HG03520 (cell line): ENCODE measurements around the gene ARHGAP25.

Experiments used
- ATAC-seq: cut with Tn5 transposase; IDR thresholded peaks from one replicate; pipeline ENCODE4 v1.9.1; 2021; ENCODE audit warnings: mild to moderate bottlenecking, moderate library complexity; ENCODE audit not compliant: unreplicated experiment

The ARHGAP25 gene

GRCh38 chr2:68857202-68857845, 122.7 kb downstream of the ARHGAP25 start:
- no peak for ATAC-seq

- ATAC-seq, result no peak
These were observed 123.3 kb downstream of the ARHGAP25 start for GRCh38 chr2:68857855-68858456.

GRCh38 chr2:68860111-68860510, 125.5 kb downstream of the ARHGAP25 start:
- ATAC-seq, result no peak

- ATAC-seq, result no peak
These were observed 126.7 kb downstream of the ARHGAP25 start for GRCh38 chr2:68861330-68861729.

GRCh38 chr2:68862889-68863288, 128.3 kb downstream of the ARHGAP25 start:
- ATAC-seq, result no peak

GRCh38 chr2:68863996-68864395, 129.4 kb downstream of the ARHGAP25 start:
- no peak for ATAC-seq

GRCh38 chr2:68865108-68865507, 130.5 kb downstream of the ARHGAP25 start:
- no peak for ATAC-seq

GRCh38 chr2:68870215-68870614, 135.6 kb downstream of the ARHGAP25 start:
- ATAC-seq, result no peak

- ATAC-seq, result no peak
These were observed 136.7 kb downstream of the ARHGAP25 start, which contains the start of gene BMP10 for GRCh38 chr2:68871159-68871764. Gene BMP10, minus strand, starts transcription at chr2:68871397. Its CDS starts 39 bp downstream, at chr2:68871358.
